GM23338 (cell line): ENCODE measurements around the gene PHLDB1. TPM values are rescaled to one million over a fixed set of nuclear protein-coding genes. Genes with fewer than 3 reads are reported as not detected.

Source experiments
- ATAC-seq: fragments of 200-7000 bp; cut with Tn5 transposase; 3 replicates; pipeline ENCODE4 v1.9.1; 2020
- DNase-seq: peaks from one replicate; pipeline ENCODE4 v3.0.0-alpha.2; 2015; ENCODE audit warnings: low spot score
- H2AFZ ChIP-seq: fragments of 200-600 bp; sonication (generic); 2 replicates; pipeline ENCODE4 v1.8.0; 2016; ENCODE audit warnings: antibody characterized with exemption, mild to moderate bottlenecking, moderate library complexity
- H3F3A ChIP-seq: fragments of 200-600 bp; sonication (generic); replicated peaks from 2 replicates; pipeline ENCODE4 v1.8.0; 2017; ENCODE audit warnings: antibody characterized with exemption, mixed run types, low read depth
- H3K27ac ChIP-seq: fragments of 200-600 bp; sonication (generic); 2 replicates; pipeline ENCODE4 v1.6.1; 2016; ENCODE audit warnings: low read depth
- H3K27me3 ChIP-seq: fragments of 200-600 bp; sonication (generic); 2 replicates; pipeline ENCODE4 v1.8.0; 2016; ENCODE audit warnings: mild to moderate bottlenecking, mixed run types, moderate library complexity; ENCODE audit not compliant: insufficient read depth
- H3K36me3 ChIP-seq: fragments of 200-600 bp; sonication (generic); 2 replicates; pipeline ENCODE4 v1.8.0; 2016; ENCODE audit warnings: mild to moderate bottlenecking; ENCODE audit not compliant: insufficient read depth
- H3K4me1 ChIP-seq: fragments of 200-600 bp; sonication (generic); 2 replicates; pipeline ENCODE4 v1.8.0; 2016; ENCODE audit warnings: mild to moderate bottlenecking, moderate library complexity; ENCODE audit not compliant: insufficient read depth
- H3K4me2 ChIP-seq: fragments of 200-600 bp; sonication (generic); 2 replicates; pipeline ENCODE4 v1.7.1; 2017; ENCODE audit warnings: mixed run types
- H3K4me3 ChIP-seq: fragments of 200-600 bp; sonication (generic); 2 replicates; pipeline ENCODE4 v1.6.1; 2016; ENCODE audit warnings: mixed run types
- H3K79me2 ChIP-seq: fragments of 200-600 bp; sonication (generic); replicated peaks from 2 replicates; pipeline ENCODE4 v1.8.0; 2017; ENCODE audit warnings: mild to moderate bottlenecking; ENCODE audit not compliant: insufficient read depth
- H3K9me2 ChIP-seq: fragments of 200-600 bp; sonication (generic); 2 replicates; pipeline ENCODE4 v1.8.0; 2017; ENCODE audit not compliant: insufficient read depth
- H4K20me1 ChIP-seq: fragments of 200-600 bp; sonication (generic); replicated peaks from 2 replicates; pipeline ENCODE4 v1.8.0; 2017; ENCODE audit warnings: mild to moderate bottlenecking; ENCODE audit not compliant: insufficient read depth
- H3K27ac Mint-ChIP-seq: 2 replicates; pipeline ENCODE4 v1.8.0; 2020; ENCODE audit warnings: inconsistent platforms, mild to moderate bottlenecking, moderate library complexity, mixed read lengths
- H3K27me3 Mint-ChIP-seq: 3 replicates; pipeline ENCODE4 v1.8.0; 2022; ENCODE audit warnings: low read depth, mild to moderate bottlenecking, moderate library complexity, mixed read lengths, inconsistent platforms; ENCODE audit not compliant: insufficient read depth, poor library complexity
- H3K36me3 Mint-ChIP-seq: 3 replicates; pipeline ENCODE4 v1.8.0; 2021; ENCODE audit warnings: low read depth, mild to moderate bottlenecking, inconsistent platforms, moderate library complexity, mixed read lengths
- H3K4me1 Mint-ChIP-seq: 3 replicates; pipeline ENCODE4 v1.8.0; 2020; ENCODE audit warnings: mild to moderate bottlenecking, inconsistent platforms, mixed read lengths
- H3K4me3 Mint-ChIP-seq: 3 replicates; pipeline ENCODE4 v1.8.0; 2021; ENCODE audit warnings: moderate library complexity, mild to moderate bottlenecking, inconsistent platforms, mixed read lengths
- H3K9me3 Mint-ChIP-seq: 3 replicates; pipeline ENCODE4 v1.8.0; 2020; ENCODE audit warnings: moderate library complexity, mild to moderate bottlenecking, inconsistent platforms, mixed read lengths
- CREB1 ChIP-seq: fragments of 250-450 bp; sonication (Bioruptor Pico); IDR thresholded peaks from 2 replicates; pipeline ENCODE4 v1.5.0; 2020; ENCODE audit warnings: low read depth, mild to moderate bottlenecking, moderate library complexity
- ETS1 ChIP-seq: IDR thresholded peaks from 2 replicates; pipeline ENCODE4 v1.6.1; 2016; ENCODE audit warnings: antibody characterized with exemption
- EZH2 ChIP-seq: fragments of 200-600 bp; sonication (generic); IDR thresholded peaks from one replicate; pipeline ENCODE4 v1.8.0; 2017; ENCODE audit warnings: antibody characterized with exemption, mild to moderate bottlenecking, low read depth; ENCODE audit not compliant: unreplicated experiment
- EZH2phosphoT487 ChIP-seq: fragments of 200-600 bp; sonication (generic); IDR thresholded peaks from one replicate; pipeline ENCODE4 v1.8.1; 2018; ENCODE audit warnings: antibody characterized with exemption; ENCODE audit not compliant: unreplicated experiment
- JUNB ChIP-seq: IDR thresholded peaks from one replicate; pipeline ENCODE4 v1.6.1; 2016; ENCODE audit warnings: antibody characterized with exemption; ENCODE audit not compliant: unreplicated experiment
- NANOG ChIP-seq: IDR thresholded peaks from 2 replicates; pipeline ENCODE4 v1.6.1; 2016; ENCODE audit warnings: antibody characterized with exemption, borderline replicate concordance
- POLR2AphosphoS5 ChIP-seq: IDR thresholded peaks from 2 replicates; pipeline ENCODE4 v1.6.1; 2016; ENCODE audit warnings: antibody characterized with exemption, low read depth
- STAT1 ChIP-seq: IDR thresholded peaks from one replicate; pipeline ENCODE4 v1.6.1; 2016; ENCODE audit warnings: antibody characterized with exemption; ENCODE audit not compliant: unreplicated experiment
- ZNF114 ChIP-seq: fragments of 250-450 bp; sonication (Bioruptor Pico); IDR thresholded peaks from 2 replicates; pipeline ENCODE4 v1.5.0; 2020; ENCODE audit warnings: mild to moderate bottlenecking, moderate library complexity
- ZNF331 ChIP-seq: fragments of 250-450 bp; sonication (Bioruptor Pico); IDR thresholded peaks from 2 replicates; pipeline ENCODE4 v1.5.0; 2020; ENCODE audit warnings: low read depth, mild to moderate bottlenecking, moderate library complexity
- ZNF462 ChIP-seq: fragments of 250-450 bp; sonication (Bioruptor Pico); IDR thresholded peaks from 2 replicates; pipeline ENCODE4 v1.5.0; 2020; ENCODE audit warnings: mild to moderate bottlenecking, moderate library complexity
- polyA plus RNA-seq: library from polyadenylated mRNA; unstranded; fragments of >200 nt; fragmentation: Nextera tagmentation; extraction: Ambion mirVana; gene quantifications from 2 replicates; pipeline ENCODE4 v1.2.1, GENCODE V29; 2016
- total RNA-seq: library from RNA; depleted of rRNA; stranded (reverse); fragments of >200 nt; shearing (Covaris generic); gene quantifications from 2 replicates; pipeline ENCODE4 v1.2.3, GENCODE V29; 2014
- TF ChIP-seq, protein P1 (sequence below), 2 experiments: fragments of 200-600 bp in 1 of 2; sonication (generic) in 1 of 2; conservative IDR thresholded peaks; 2 replicates each; pipeline versions ENCODE4 v1.5.1 to v1.6.1; 2016 to 2017; ENCODE audit warnings: antibody characterized with exemption in 2 of 2, low read depth in 2 of 2, mild to moderate bottlenecking in 2 of 2, moderate library complexity in 1 of 2
- TF ChIP-seq, protein P2 (sequence below): IDR thresholded peaks from one replicate; pipeline ENCODE4 v1.6.1; 2018; ENCODE audit warnings: antibody characterized with exemption; ENCODE audit not compliant: unreplicated experiment

Gene PHLDB1
- total and polyA plus RNA-seq, 2 experiments from 2014 or later, result 46.0 to 85.2 TPM

GRCh38 chr11:118661425-118662301 lies 54.2 kb downstream of the PHLDB1 start:
- peaks cover 28% of the 10 kb centered on the region for H3K27me3 Mint-ChIP-seq
- H2AFZ ChIP-seq, result no peak overlapping the region
- no peak overlapping the region for H3K4me2 ChIP-seq
- DNase-seq (no peak), ATAC-seq (no peak)
- peaks cover 38% of the 10 kb centered on the region for H3K4me1 Mint-ChIP-seq
- TF ChIP-seq, protein P1, sequence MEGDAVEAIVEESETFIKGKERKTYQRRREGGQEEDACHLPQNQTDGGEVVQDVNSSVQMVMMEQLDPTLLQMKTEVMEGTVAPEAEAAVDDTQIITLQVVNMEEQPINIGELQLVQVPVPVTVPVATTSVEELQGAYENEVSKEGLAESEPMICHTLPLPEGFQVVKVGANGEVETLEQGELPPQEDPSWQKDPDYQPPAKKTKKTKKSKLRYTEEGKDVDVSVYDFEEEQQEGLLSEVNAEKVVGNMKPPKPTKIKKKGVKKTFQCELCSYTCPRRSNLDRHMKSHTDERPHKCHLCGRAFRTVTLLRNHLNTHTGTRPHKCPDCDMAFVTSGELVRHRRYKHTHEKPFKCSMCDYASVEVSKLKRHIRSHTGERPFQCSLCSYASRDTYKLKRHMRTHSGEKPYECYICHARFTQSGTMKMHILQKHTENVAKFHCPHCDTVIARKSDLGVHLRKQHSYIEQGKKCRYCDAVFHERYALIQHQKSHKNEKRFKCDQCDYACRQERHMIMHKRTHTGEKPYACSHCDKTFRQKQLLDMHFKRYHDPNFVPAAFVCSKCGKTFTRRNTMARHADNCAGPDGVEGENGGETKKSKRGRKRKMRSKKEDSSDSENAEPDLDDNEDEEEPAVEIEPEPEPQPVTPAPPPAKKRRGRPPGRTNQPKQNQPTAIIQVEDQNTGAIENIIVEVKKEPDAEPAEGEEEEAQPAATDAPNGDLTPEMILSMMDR (conservative IDR thresholded peaks at IDR 0.05; ENCODE audit: low read depth in 2 of 2), result no peak
- TF ChIP-seq POLR2AphosphoS5 (no peak), NANOG (no peak), EZH2phosphoT487 (no peak), EZH2 (no peak), ZNF114 (CRISPR knock-in tag) (no peak), ZNF462 (CRISPR knock-in tag) (no peak), ZNF331 (CRISPR knock-in tag) (no peak), STAT1 (no peak), ETS1 (no peak), CREB1 (CRISPR knock-in tag) (no peak), JUNB (no peak)
- TF ChIP-seq, protein P2, sequence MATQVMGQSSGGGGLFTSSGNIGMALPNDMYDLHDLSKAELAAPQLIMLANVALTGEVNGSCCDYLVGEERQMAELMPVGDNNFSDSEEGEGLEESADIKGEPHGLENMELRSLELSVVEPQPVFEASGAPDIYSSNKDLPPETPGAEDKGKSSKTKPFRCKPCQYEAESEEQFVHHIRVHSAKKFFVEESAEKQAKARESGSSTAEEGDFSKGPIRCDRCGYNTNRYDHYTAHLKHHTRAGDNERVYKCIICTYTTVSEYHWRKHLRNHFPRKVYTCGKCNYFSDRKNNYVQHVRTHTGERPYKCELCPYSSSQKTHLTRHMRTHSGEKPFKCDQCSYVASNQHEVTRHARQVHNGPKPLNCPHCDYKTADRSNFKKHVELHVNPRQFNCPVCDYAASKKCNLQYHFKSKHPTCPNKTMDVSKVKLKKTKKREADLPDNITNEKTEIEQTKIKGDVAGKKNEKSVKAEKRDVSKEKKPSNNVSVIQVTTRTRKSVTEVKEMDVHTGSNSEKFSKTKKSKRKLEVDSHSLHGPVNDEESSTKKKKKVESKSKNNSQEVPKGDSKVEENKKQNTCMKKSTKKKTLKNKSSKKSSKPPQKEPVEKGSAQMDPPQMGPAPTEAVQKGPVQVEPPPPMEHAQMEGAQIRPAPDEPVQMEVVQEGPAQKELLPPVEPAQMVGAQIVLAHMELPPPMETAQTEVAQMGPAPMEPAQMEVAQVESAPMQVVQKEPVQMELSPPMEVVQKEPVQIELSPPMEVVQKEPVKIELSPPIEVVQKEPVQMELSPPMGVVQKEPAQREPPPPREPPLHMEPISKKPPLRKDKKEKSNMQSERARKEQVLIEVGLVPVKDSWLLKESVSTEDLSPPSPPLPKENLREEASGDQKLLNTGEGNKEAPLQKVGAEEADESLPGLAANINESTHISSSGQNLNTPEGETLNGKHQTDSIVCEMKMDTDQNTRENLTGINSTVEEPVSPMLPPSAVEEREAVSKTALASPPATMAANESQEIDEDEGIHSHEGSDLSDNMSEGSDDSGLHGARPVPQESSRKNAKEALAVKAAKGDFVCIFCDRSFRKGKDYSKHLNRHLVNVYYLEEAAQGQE, result no peak
- no peaks in the 10 kb centered on the region for H3K36me3 ChIP-seq
- H3F3A ChIP-seq, result peaks cover 10% of the 10 kb centered on the region; the same call in 1 of the 2 replicates
- H3K9me3 Mint-ChIP-seq, result no peaks in the 10 kb centered on the region
- H3K4me3 ChIP-seq, result no peak overlapping the region
- H3K4me3 Mint-ChIP-seq, result no peak overlapping the region
- 0 out of 2 replicates have a peak, but pooled peaks cover 4% of the 10 kb centered on the region for H4K20me1 ChIP-seq
- H3K27me3 ChIP-seq, result no peaks in the 10 kb centered on the region
- no peaks in the 10 kb centered on the region for H3K79me2 ChIP-seq
- H3K4me1 ChIP-seq, result peaks cover 27% of the 10 kb centered on the region
- no peak overlapping the region for H3K27ac Mint-ChIP-seq
- H3K9me2 ChIP-seq, result no peaks in the 10 kb centered on the region
- no peak overlapping the region for H3K27ac ChIP-seq
- H3K36me3 Mint-ChIP-seq, result peaks cover 4% of the 10 kb centered on the region; the same call in 1 of the 3 replicates
